ENCODE measurements around the gene CEP57.

DNA sequence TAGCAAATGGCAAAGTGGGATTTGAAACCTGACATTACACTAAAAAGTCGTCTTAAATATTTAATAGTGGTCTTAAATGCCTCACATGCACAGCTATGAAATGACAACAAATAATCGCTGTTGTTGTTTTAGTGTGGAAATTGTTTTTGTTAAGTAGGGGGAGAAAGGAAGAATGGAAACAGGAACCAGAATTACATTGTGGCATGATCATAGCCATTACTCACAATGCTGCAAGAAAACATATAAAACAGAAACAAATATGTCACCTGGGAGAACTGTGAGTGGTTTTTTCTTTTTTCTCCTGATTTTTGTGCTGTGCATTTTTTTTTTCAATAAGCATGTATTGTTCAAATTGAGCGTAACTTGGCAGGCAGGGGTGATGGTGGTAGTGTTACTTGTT, 23.6 kb upstream of the CEP57 start:
- TF ChIP-seq EZH2 (IDR thresholded peaks at IDR 0.05) (no peak), POLR2AphosphoS5 (IDR thresholded peaks at IDR 0.05; ENCODE audit: borderline replicate concordance, low read depth, low read length) (no peak)

Measured in SK-N-MC (cell line).